ENCODE results near the gene NTN1. TPM values are rescaled to one million over a fixed set of nuclear protein-coding genes. Genes with fewer than 3 reads are reported as not detected.
"Not testable (repeated sequence)": the region's sequence is repeated elsewhere in the genome, so short reads cannot be mapped to it uniquely, and the experiment has no call there.

The NTN1 gene
- total and polyA plus RNA-seq, 2 of the 4 experiments (the other 2 are of a cell fraction), result under 0.01 to 0.07 TPM

DNA sequence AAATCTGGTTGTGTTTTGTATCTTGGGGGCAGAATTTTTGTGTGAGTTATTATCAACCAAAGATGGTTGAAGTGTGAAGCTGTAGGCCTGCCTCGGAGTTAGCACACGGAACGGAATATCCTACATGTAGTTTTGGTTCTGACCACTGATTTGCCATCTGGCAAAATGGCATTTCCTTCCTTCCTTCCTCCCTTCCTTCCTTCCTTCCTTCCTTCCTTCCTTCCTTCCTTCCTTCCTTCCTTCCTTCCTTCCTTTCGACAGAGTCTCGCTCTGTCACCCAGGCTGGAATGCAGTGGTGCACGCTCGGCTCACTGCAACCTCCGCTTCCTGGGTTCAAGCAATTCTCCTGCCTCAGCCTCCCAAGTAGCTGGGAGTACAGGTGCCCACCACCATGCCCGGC lies 85.0 kb downstream of the NTN1 start:
- H2BK5ac ChIP-seq (ENCODE audit: low read depth, low read length, poor library complexity, severe bottlenecking); in situ Hi-C loops (cut with MboI; ENCODE audit: low sequenced_read_pairs); ATAC-seq (ENCODE audit: low read depth); CTCF ChIA-PET; H3K14ac ChIP-seq (replicated peaks; ENCODE audit: low read depth, low read length); H3K4me3 ChIP-seq (ENCODE audit: insufficient read depth, low read depth, low read length); POLR2A ChIA-PET (ENCODE audit: unreplicated experiment); H3K9ac ChIP-seq (ENCODE audit: low read depth, low read length); H4K20me1 ChIP-seq (ENCODE audit: insufficient read depth, low read length); H4K5ac ChIP-seq (ENCODE audit: low read depth, low read length); H2BK15ac ChIP-seq (ENCODE audit: low read depth, low read length); H2AFZ ChIP-seq (replicated peaks; ENCODE audit: low read length, poor library complexity); H2AK5ac ChIP-seq (ENCODE audit: low read depth, low read length); H3K56ac ChIP-seq (ENCODE audit: extremely low read depth, insufficient read depth, low read length); H2AK9ac ChIP-seq (replicated peaks; ENCODE audit: low read depth, low read length, poor library complexity); H2BK20ac ChIP-seq (ENCODE audit: low read depth, low read length); H3K4me1 ChIP-seq (ENCODE audit: control insufficient read depth, insufficient read depth, low read length); H3K18ac ChIP-seq (ENCODE audit: low read depth, low read length); dilution Hi-C loops (cut with HindIII; ENCODE audit: low sequenced_read_pairs, unreplicated experiment); H3K9me3 ChIP-seq (ENCODE audit: control insufficient read depth, insufficient read depth, low read length); H3K27me3 ChIP-seq (ENCODE audit: control insufficient read depth, insufficient read depth, low read length); BruUV-seq (replicated peaks); H4K91ac ChIP-seq (ENCODE audit: insufficient read depth, low read depth, low read length); H3K4ac ChIP-seq (ENCODE audit: low read depth, low read length); H3K79me1 ChIP-seq (ENCODE audit: low read depth in 1 of 2, low read length in 2 of 2); H2BK120ac ChIP-seq (ENCODE audit: low read depth, low read length); H3K23ac ChIP-seq (ENCODE audit: low read depth, low read length); H3K36me3 ChIP-seq (ENCODE audit: control insufficient read depth, insufficient read depth, low read length); intact Hi-C loops (cut with micrococcal nuclease); H3K9me1 ChIP-seq (ENCODE audit: insufficient read depth, low read length); H4K8ac ChIP-seq (ENCODE audit: low read depth in 2 of 2, low read length in 2 of 2); H3K27ac ChIP-seq (ENCODE audit: insufficient read depth, low read length); DNase-seq; H3K4me2 ChIP-seq (ENCODE audit: low read depth, low read length): not testable (repeated sequence)
- no CpG with 5 or more reads among the region's 9 CpGs for WGBS, 2 experiments (ENCODE audit: extremely low coverage in 2 of 2, insufficient read length in 1 of 2)
